ENCODE measurements around the gene PTPRK. TPM values are rescaled to one million over a fixed set of nuclear protein-coding genes. Genes with fewer than 3 reads are reported as not detected.

Gene PTPRK
- total and polyA plus RNA-seq, 2 of the 8 experiments (the other 6 are each of a cell fraction or from before 2014, with no cell fraction given), result 11.4 to 47.3 TPM

DNA sequence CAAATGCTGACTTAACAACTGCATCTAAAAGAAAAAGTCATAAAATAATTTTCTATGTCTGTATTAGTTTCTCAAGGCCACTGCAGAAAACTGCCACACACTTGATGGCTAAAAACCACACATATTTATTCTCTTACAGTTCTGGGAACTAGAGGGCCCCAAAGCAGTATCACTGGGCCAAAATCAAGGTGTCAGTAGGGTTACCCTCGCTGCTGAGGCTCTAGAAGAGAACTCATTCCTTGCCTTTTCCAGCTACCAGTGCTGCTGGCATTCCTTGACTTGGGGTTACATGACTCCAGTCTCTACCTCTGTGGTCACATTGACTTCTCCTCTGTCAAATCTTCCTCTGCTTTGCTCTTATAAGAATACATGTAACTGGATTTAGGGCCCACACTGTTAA is 494.9 kb downstream of the PTPRK start:
- CTCF ChIA-PET (ENCODE audit: partially characterized antibody), result interaction anchor here (0.6 to 1.0 kb wide), 2 partner anchors 9 to 1010 kb away, joined by 3 read pairs; no protein-coding TSS in a partner anchor
- H3K79me2 ChIP-seq (ENCODE audit: control insufficient read depth in 1 of 2, insufficient read depth in 2 of 2, low read length in 2 of 2), result no peaks in the 10 kb centered on the region

More for the DNA sequence above, 494.9 kb downstream of the PTPRK start:
- Histone ChIP-seq H3K27ac (ENCODE audit: low read depth, low read length) (no peak overlapping the region), H3K23ac (ENCODE audit: insufficient read length) (no peak overlapping the region), H3K23me2 (ENCODE audit: low read depth, low read length) (no peaks in the 10 kb centered on the region), H2AFZ (ENCODE audit: low read length) (no peak overlapping the region), H2AK5ac (ENCODE audit: low read depth, low read length) (no peak overlapping the region), H3K14ac (ENCODE audit: insufficient read length) (no peak overlapping the region), H3K4me2 (ENCODE audit: insufficient read depth in 1 of 2, low read depth in 2 of 2, low read length in 2 of 2) (no peak overlapping the region), H2BK120ac (replicated peaks; ENCODE audit: low read depth, low read length) (no peak overlapping the region), H4K20me1 (replicated peaks in 1 of 2; ENCODE audit: control insufficient read depth in 1 of 2, insufficient read depth in 2 of 2, low read length in 2 of 2) (no peaks in the 10 kb centered on the region), H4K5ac (ENCODE audit: insufficient read length, low read depth, low read length) (no peak overlapping the region), H2BK20ac (ENCODE audit: low read length) (no peak overlapping the region), H2BK5ac (ENCODE audit: low read depth, low read length) (no peak overlapping the region), H3K18ac (ENCODE audit: extremely low read depth, low read length) (no peak overlapping the region), H3K56ac (replicated peaks; ENCODE audit: insufficient read length, low read depth, low read length) (no peak overlapping the region), H3K4me1 (replicated peaks in 1 of 4; ENCODE audit: control insufficient read depth in 3 of 4, insufficient read depth in 4 of 4, low read length in 3 of 4) (peaks cover 0 to 11% (median 3%) of the 10 kb centered on the region in 4 experiments; a peak in 4 of 7 replicates), H2BK12ac (ENCODE audit: low read depth, low read length) (no peak overlapping the region), H3K79me1 (ENCODE audit: low read depth, low read length) (no peaks in the 10 kb centered on the region), H3K9me3 (ENCODE audit: insufficient read depth in 2 of 2, low read depth in 1 of 2, low read length in 1 of 2) (no peaks in the 10 kb centered on the region), H4K8ac (ENCODE audit: extremely low read depth, insufficient read depth, low read length) (no peak overlapping the region), H3K36me3 (ENCODE audit: control insufficient read depth in 2 of 4, insufficient read depth in 4 of 4, low read length in 3 of 4) (no peaks in the 10 kb centered on the region), H3K4me3 (ENCODE audit: extremely low read depth in 1 of 4, insufficient read depth in 2 of 4, low read depth in 3 of 4, low read length in 4 of 4) (no peak overlapping the region), H3K27me3 (replicated peaks in 1 of 4; ENCODE audit: control insufficient read depth in 3 of 4, extremely low read depth in 1 of 4, insufficient read depth in 3 of 4, low read length in 3 of 4) (no peaks in the 10 kb centered on the region), H4K91ac (replicated peaks; ENCODE audit: insufficient read length, low read length) (no peak overlapping the region), H3K9ac (replicated peaks in 1 of 4; ENCODE audit: extremely low read depth in 1 of 4, low read depth in 3 of 4, low read length in 3 of 4) (no peak overlapping the region), H3K4ac (replicated peaks; ENCODE audit: insufficient read length, low read depth, low read length) (no peak overlapping the region), H2BK15ac (ENCODE audit: low read length) (no peak overlapping the region)
- TF ChIP-seq CHD1 (IDR thresholded peaks at IDR 0.05; ENCODE audit: low read depth, low read length) (no peak), NANOG (IDR thresholded peaks at IDR 0.05; ENCODE audit: insufficient read depth, low read depth, low read length, poor library complexity, severe bottlenecking) (no peak), POLR2AphosphoS5 (IDR thresholded peaks at IDR 0.05; ENCODE audit: low read depth, low read length) (no peak), RAD21 (IDR thresholded peaks at IDR 0.05 in 1 of 2, conservative IDR thresholded peaks at IDR 0.05 in 1 of 2; ENCODE audit: low read depth in 2 of 2, low read length in 2 of 2) (0 out of 4 replicates have a peak, but pooled peaks of 1 of the 2 experiments have one; percentile 8), SIRT6 (IDR thresholded peaks at IDR 0.05; ENCODE audit: low read length) (no peak), SIX5 (IDR thresholded peaks at IDR 0.05; ENCODE audit: low read depth, low read length) (no peak)
- TF ChIP-seq, protein P1, sequence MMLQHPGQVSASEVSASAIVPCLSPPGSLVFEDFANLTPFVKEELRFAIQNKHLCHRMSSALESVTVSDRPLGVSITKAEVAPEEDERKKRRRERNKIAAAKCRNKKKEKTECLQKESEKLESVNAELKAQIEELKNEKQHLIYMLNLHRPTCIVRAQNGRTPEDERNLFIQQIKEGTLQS (IDR thresholded peaks at IDR 0.05; ENCODE audit: insufficient read depth, low read depth, low read length), result no peak
- TF ChIP-seq, protein P2, sequence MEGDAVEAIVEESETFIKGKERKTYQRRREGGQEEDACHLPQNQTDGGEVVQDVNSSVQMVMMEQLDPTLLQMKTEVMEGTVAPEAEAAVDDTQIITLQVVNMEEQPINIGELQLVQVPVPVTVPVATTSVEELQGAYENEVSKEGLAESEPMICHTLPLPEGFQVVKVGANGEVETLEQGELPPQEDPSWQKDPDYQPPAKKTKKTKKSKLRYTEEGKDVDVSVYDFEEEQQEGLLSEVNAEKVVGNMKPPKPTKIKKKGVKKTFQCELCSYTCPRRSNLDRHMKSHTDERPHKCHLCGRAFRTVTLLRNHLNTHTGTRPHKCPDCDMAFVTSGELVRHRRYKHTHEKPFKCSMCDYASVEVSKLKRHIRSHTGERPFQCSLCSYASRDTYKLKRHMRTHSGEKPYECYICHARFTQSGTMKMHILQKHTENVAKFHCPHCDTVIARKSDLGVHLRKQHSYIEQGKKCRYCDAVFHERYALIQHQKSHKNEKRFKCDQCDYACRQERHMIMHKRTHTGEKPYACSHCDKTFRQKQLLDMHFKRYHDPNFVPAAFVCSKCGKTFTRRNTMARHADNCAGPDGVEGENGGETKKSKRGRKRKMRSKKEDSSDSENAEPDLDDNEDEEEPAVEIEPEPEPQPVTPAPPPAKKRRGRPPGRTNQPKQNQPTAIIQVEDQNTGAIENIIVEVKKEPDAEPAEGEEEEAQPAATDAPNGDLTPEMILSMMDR (IDR thresholded peaks at IDR 0.05; ENCODE audit: control extremely low read depth in 1 of 3, insufficient read depth in 1 of 3, low read depth in 1 of 3, low read length in 3 of 3), result no peak
- 64% methylated on average over 1 of the region's 1 CpG; no CpG with 5 or more reads in 1 of the 2 experiments for WGBS, 2 experiments (ENCODE audit: extremely low coverage in 1 of 2, insufficient coverage in 1 of 2, insufficient read length in 1 of 2, insufficient replicate concordance in 2 of 2, low coverage in 1 of 2, low lambda C conversion rate in 2 of 2, missing lambda C conversion rate in 1 of 2)
- FAIRE-seq (peak; percentile 69), DNase-seq (ENCODE audit: low read depth in 1 of 2, low spot score in 2 of 2) (no peak)
- POLR2A ChIA-PET (ENCODE audit: partially characterized antibody), result no interaction called here
